Femur (tissue), 1 donor: ENCODE measurements around the gene ARNT2.

ENCODE experiments used
- DNase-seq: peaks from one replicate; pipeline ENCODE4 v3.0.0-alpha.2; 2017

The ARNT2 gene

GRCh38 chr15:80580536-80581260 is 176.5 kb downstream of the ARNT2 start:
- no peak for DNase-seq

GRCh38 chr15:80581976-80582375 is 177.8 kb downstream of the ARNT2 start:
- DNase-seq: no peak

- no peak for DNase-seq
Observed at GRCh38 chr15:80582816-80583423, 178.7 kb downstream of the ARNT2 start.

- DNase-seq: no peak
Observed at GRCh38 chr15:80584561-80584964, 180.4 kb downstream of the ARNT2 start.

- no peak for DNase-seq
Observed at GRCh38 chr15:80584973-80585525, 180.9 kb downstream of the ARNT2 start.

GRCh38 chr15:80585544-80586018 is 181.4 kb downstream of the ARNT2 start:
- DNase-seq: no peak

- no peak for DNase-seq
Observed at GRCh38 chr15:80586161-80586560, 182.0 kb downstream of the ARNT2 start.

GRCh38 chr15:80587007-80587406 is 182.8 kb downstream of the ARNT2 start:
- DNase-seq: no peak

GRCh38 chr15:80587816-80588456 is 183.8 kb downstream of the ARNT2 start:
- no peak for DNase-seq

GRCh38 chr15:80588801-80589200 is 184.6 kb downstream of the ARNT2 start:
- DNase-seq: no peak

GRCh38 chr15:80590761-80591355 is 186.7 kb downstream of the ARNT2 start:
- DNase-seq: no peak

GRCh38 chr15:80591471-80591870 is 187.3 kb downstream of the ARNT2 start:
- DNase-seq: no peak

GRCh38 chr15:80591938-80592825 is 188.0 kb downstream of the ARNT2 start:
- DNase-seq: no peak

- no peak for DNase-seq
Observed at GRCh38 chr15:80593486-80594030, 189.4 kb downstream of the ARNT2 start.

- no peak for DNase-seq
Observed at GRCh38 chr15:80594091-80594889, 190.1 kb downstream of the ARNT2 start.

- no peak for DNase-seq
Observed at GRCh38 chr15:80595396-80595795, 191.2 kb downstream of the ARNT2 start.

GRCh38 chr15:80596521-80596976 is 192.4 kb downstream of the ARNT2 start:
- no peak for DNase-seq

- no peak for DNase-seq
Observed at GRCh38 chr15:80597076-80597475, 192.9 kb downstream of the ARNT2 start.

- no peak for DNase-seq
Observed at GRCh38 chr15:80599359-80599758, 195.2 kb downstream of the ARNT2 start.

- no peak for DNase-seq
Observed at GRCh38 chr15:80600626-80601025, 196.4 kb downstream of the ARNT2 start.

- DNase-seq: no peak
Observed at GRCh38 chr15:80601256-80601655, 197.1 kb downstream of the ARNT2 start.
